Left lung (tissue), 10 donors: Measurements from ENCODE around the gene MYZAP. TPM values are rescaled to one million over a fixed set of nuclear protein-coding genes. Genes with fewer than 3 reads are reported as not detected.

Experiments used
- ATAC-seq: fragments of 200-7000 bp; cut with Tn5 transposase; one replicate; pipeline ENCODE4 v1.9.1; 2020; ENCODE audit warnings: moderate library complexity
- DNase-seq, 4 donors: peaks; one replicate each; pipeline ENCODE4 v3.0.0-alpha.2; 2013 to 2020
- H3K27ac ChIP-seq, 2 donors: fragments of 200-600 bp; sonication (generic) in 1 of 2; one replicate each; pipeline versions ENCODE4 v1.5.0 to v1.8.0; 2020 to 2021
- H3K27me3 ChIP-seq, 2 donors: fragments of 200-600 bp; sonication (generic) in 1 of 2; one replicate each; pipeline versions ENCODE4 v1.5.0 to v1.8.0; 2020 to 2021
- H3K36me3 ChIP-seq, 2 donors: fragments of 200-600 bp; sonication (generic) in 1 of 2; one replicate each; pipeline versions ENCODE4 v1.5.0 to v1.8.0; 2020 to 2021
- H3K4me1 ChIP-seq, 2 donors: fragments of 200-600 bp; one replicate each; pipeline ENCODE4 v1.8.0; 2021
- H3K4me3 ChIP-seq, 2 donors: fragments of 200-600 bp; sonication (generic) in 1 of 2; one replicate each; pipeline versions ENCODE4 v1.5.0 to v1.8.0; 2020 to 2021; ENCODE audit warnings: mild to moderate bottlenecking in 1 of 2
- H3K9me3 ChIP-seq, 2 donors: fragments of 200-600 bp; sonication (generic) in 1 of 2; one replicate each; pipeline versions ENCODE4 v1.5.0 to v1.8.0; 2020 to 2021
- CTCF ChIP-seq, 2 donors: fragments of 200-600 bp; sonication (generic) in 1 of 2; IDR thresholded peaks; one replicate each; pipeline versions ENCODE4 v1.5.0 to v1.8.0; 2021; ENCODE audit warnings: antibody characterized with exemption in 2 of 2
- intact Hi-C, 2 donors: fragments of 100-400 bp; cut with DNase I; formaldehyde crosslinking; loops; one replicate each; pipeline versions ENCODE4 v1.11.2 to v1.14.2; 2022
- polyA plus RNA-seq, 6 donors: library from polyadenylated mRNA; unstranded; fragments of 120-200 nt; gene quantifications; one replicate each; pipeline ENCODE4 v1.2.1, GENCODE V29; 2013; ENCODE audit not compliant: insufficient read length in 6 of 6
- total RNA-seq, 2 donors: library from RNA; stranded (reverse); fragmentation: NEBNext Ultra II Directional; extraction: Animal tissue kit (Norgen Biotek cat#: 25700); gene quantifications; one replicate each; pipeline ENCODE4 v1.2.1, GENCODE V29; 2021
- donor health status: DM: no; HTN: yes; CAD: no.
- donor health status: DM: no; HTN: no; CAD: no.

MYZAP gene
- total and polyA plus RNA-seq, 8 donors, result 17.1 to 66.1 (median 63.6) TPM

- ATAC-seq (no peak), DNase-seq (no peak)
- no peak overlapping the region for H3K4me3 ChIP-seq
- no peaks in the 10 kb centered on the region for H3K9me3 ChIP-seq
- H3K27me3 ChIP-seq, result peaks cover 0 to 8% of the 10 kb centered on the region in 2 donors
- intact Hi-C loops, result no loop called here
- peaks cover 0 to 4% of the 10 kb centered on the region in 2 donors for H3K4me1 ChIP-seq
- no peak for TF ChIP-seq CTCF (IDR thresholded peaks at IDR 0.05)
- no peak overlapping the region for H3K27ac ChIP-seq
- H3K36me3 ChIP-seq, result no peaks in the 10 kb centered on the region
Measured at GRCh38 chr15:57566834-57567233, 24.9 kb upstream of the MYZAP start.

- peaks cover 0 to 4% of the 10 kb centered on the region in 2 donors for H3K4me1 ChIP-seq
- H3K27ac ChIP-seq, result no peak overlapping the region
- TF ChIP-seq CTCF (IDR thresholded peaks at IDR 0.05), result no peak
- H3K4me3 ChIP-seq, result no peak overlapping the region
- intact Hi-C loops, result no loop called here
- H3K9me3 ChIP-seq, result no peaks in the 10 kb centered on the region
- DNase-seq (no peak), ATAC-seq (no peak)
- no peaks in the 10 kb centered on the region for H3K36me3 ChIP-seq
- peaks cover 0 to 8% of the 10 kb centered on the region in 2 donors for H3K27me3 ChIP-seq
Measured at GRCh38 chr15:57567891-57568290, 23.8 kb upstream of the MYZAP start.

- no peaks in the 10 kb centered on the region for H3K36me3 ChIP-seq
- H3K4me3 ChIP-seq, result no peak overlapping the region
- no peak overlapping the region for H3K27ac ChIP-seq
- DNase-seq, result no peak
- H3K9me3 ChIP-seq, result no peaks in the 10 kb centered on the region
- ATAC-seq, result no peak
- intact Hi-C loops, result no loop called here
- TF ChIP-seq CTCF (IDR thresholded peaks at IDR 0.05), result no peak
- H3K27me3 ChIP-seq, result peaks cover 0 to 8% of the 10 kb centered on the region in 2 donors
- peaks cover 0 to 4% of the 10 kb centered on the region in 2 donors for H3K4me1 ChIP-seq
Measured at GRCh38 chr15:57568299-57568698, 23.4 kb upstream of the MYZAP start.

- Histone ChIP-seq H3K9me3 (no peaks in the 10 kb centered on the region), H3K36me3 (no peaks in the 10 kb centered on the region), H3K4me3 (no peak overlapping the region), H3K27ac (no peak overlapping the region), H3K27me3 (peaks cover 0 to 5% of the 10 kb centered on the region in 2 donors), H3K4me1 (peaks cover 0 to 1% of the 10 kb centered on the region in 2 donors)
- no peak for TF ChIP-seq CTCF (IDR thresholded peaks at IDR 0.05)
- ATAC-seq, result no peak
- no peak for DNase-seq
- intact Hi-C loops, result no loop called here
Measured at GRCh38 chr15:57570340-57570739, 21.4 kb upstream of the MYZAP start.

DNA sequence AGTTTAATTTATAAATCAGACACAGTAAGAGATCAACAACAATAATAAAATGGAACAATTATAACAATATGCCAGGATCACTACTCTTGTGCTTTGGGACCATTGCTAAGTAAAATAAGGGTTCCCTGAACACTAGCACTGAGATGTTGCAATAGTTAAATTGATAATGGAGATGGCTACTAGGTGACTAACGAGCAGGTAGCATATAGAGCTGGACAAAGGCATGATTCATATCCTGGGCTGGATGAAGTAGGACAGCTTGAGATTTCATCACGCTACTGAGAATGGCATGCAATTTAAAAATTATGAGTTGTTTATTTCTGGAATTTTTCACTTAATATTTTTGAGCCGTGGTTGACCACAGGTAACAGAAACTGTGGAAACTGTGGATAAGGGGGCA, 20.7 kb upstream of the MYZAP start:
- DNase-seq (no peak), ATAC-seq (no peak)
- no peak overlapping the region for H3K27ac ChIP-seq
- no peaks in the 10 kb centered on the region for H3K4me1 ChIP-seq
- intact Hi-C loops, result no loop called here
- no peak for TF ChIP-seq CTCF (IDR thresholded peaks at IDR 0.05)
- no peaks in the 10 kb centered on the region for H3K9me3 ChIP-seq
- H3K36me3 ChIP-seq, result no peaks in the 10 kb centered on the region
- no peaks in the 10 kb centered on the region for H3K27me3 ChIP-seq
- H3K4me3 ChIP-seq, result no peak overlapping the region
